HFFc6 (cell line): ENCODE results near the gene FAXC. TPM values are rescaled to one million over a fixed set of nuclear protein-coding genes. Genes with fewer than 3 reads are reported as not detected.

Experiments used
- DNase-seq: peaks from one replicate; pipeline ENCODE4 v3.0.0-alpha.2; 2018
- H3K27ac Mint-ChIP-seq: 2 replicates; pipeline ENCODE4 v1.8.0; 2020; ENCODE audit warnings: mild to moderate bottlenecking, mixed read lengths
- H3K27me3 Mint-ChIP-seq: 2 replicates; pipeline ENCODE4 v1.8.0; 2021; ENCODE audit warnings: mild to moderate bottlenecking, moderate library complexity, mixed read lengths; ENCODE audit not compliant: insufficient read depth
- H3K36me3 Mint-ChIP-seq: 2 replicates; pipeline ENCODE4 v1.8.0; 2021; ENCODE audit warnings: low read depth, mixed read lengths
- H3K4me1 Mint-ChIP-seq: 2 replicates; pipeline ENCODE4 v1.8.0; 2020; ENCODE audit warnings: low read depth, mixed read lengths
- H3K4me3 Mint-ChIP-seq: 2 replicates; pipeline ENCODE4 v1.8.0; 2020; ENCODE audit warnings: mild to moderate bottlenecking, moderate library complexity, mixed read lengths
- H3K9me3 Mint-ChIP-seq: 2 replicates; pipeline ENCODE4 v1.8.0; 2020; ENCODE audit warnings: mild to moderate bottlenecking, mixed read lengths
- total RNA-seq, 6 experiments: library from RNA; stranded (reverse); fragmentation: NEBNext Ultra II Directional; extraction: Animal tissue kit (Norgen Biotek cat#: 25700); gene quantifications; 2 replicates in 1 of 6; 3 replicates in 5 of 6; pipeline ENCODE4 v1.2.3, GENCODE V29; 2021
- TF ChIP-seq, protein P1 (sequence below): fragments of 200-600 bp; sonication (generic); IDR thresholded peaks from 2 replicates; pipeline ENCODE4 v1.5.0; 2021; ENCODE audit warnings: antibody characterized with exemption, mild to moderate bottlenecking

Gene FAXC
- total RNA-seq, 6 experiments from 2014 or later = 1.6 to 3.0 (median 1.9) TPM

DNA sequence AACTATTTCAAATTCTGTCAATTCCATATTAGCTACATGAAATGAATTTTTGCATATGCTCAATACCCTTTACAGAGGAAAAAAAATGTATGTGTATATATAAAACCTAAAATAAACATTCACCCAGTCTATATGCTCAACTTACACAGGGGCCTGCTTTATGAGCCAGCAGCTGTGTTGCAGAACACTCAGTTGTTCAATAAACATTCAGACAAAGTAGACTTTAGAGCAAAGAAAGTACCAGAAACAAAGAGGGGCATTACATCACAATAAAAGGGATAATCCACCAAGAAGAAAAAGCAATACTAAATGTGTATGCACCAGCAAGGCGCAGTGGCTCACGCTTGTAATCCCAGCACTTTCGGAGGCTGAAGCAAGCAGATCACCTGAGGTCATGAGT, 35.0 kb upstream of the FAXC start:
- Mint-ChIP-seq H3K36me3 (no peaks in the 10 kb centered on the region), H3K4me1 (no peaks in the 10 kb centered on the region), H3K4me3 (no peak overlapping the region), H3K9me3 (no peaks in the 10 kb centered on the region), H3K27ac (no peak overlapping the region), H3K27me3 (no peaks in the 10 kb centered on the region)
- TF ChIP-seq, protein P1, sequence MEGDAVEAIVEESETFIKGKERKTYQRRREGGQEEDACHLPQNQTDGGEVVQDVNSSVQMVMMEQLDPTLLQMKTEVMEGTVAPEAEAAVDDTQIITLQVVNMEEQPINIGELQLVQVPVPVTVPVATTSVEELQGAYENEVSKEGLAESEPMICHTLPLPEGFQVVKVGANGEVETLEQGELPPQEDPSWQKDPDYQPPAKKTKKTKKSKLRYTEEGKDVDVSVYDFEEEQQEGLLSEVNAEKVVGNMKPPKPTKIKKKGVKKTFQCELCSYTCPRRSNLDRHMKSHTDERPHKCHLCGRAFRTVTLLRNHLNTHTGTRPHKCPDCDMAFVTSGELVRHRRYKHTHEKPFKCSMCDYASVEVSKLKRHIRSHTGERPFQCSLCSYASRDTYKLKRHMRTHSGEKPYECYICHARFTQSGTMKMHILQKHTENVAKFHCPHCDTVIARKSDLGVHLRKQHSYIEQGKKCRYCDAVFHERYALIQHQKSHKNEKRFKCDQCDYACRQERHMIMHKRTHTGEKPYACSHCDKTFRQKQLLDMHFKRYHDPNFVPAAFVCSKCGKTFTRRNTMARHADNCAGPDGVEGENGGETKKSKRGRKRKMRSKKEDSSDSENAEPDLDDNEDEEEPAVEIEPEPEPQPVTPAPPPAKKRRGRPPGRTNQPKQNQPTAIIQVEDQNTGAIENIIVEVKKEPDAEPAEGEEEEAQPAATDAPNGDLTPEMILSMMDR = no peak
- no peak for DNase-seq

DNA sequence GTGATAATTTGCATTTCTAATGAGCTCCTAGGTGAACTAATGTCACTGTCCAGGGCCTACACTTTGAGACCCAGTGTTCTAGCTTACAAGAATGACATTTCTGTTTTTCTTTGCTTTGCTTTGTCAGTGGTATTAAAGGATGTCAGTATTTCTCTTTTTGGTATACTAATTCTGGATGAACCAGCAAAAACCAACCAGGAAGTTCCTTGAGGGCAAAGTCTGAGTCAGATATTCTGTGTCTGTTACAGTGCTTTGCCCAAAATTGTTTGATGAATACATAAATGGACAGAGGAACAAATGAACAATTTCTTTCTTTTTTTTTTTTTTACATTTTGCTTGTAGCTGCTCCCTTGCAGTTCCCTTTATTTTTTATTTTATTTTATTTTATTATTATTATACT, 29.2 kb upstream of the FAXC start:
- no peak for DNase-seq
- Mint-ChIP-seq H3K4me1 (no peaks in the 10 kb centered on the region), H3K9me3 (no peaks in the 10 kb centered on the region), H3K27ac (no peak overlapping the region), H3K4me3 (no peak overlapping the region), H3K36me3 (no peaks in the 10 kb centered on the region), H3K27me3 (no peaks in the 10 kb centered on the region)
- TF ChIP-seq, protein P1 = no peak

DNA sequence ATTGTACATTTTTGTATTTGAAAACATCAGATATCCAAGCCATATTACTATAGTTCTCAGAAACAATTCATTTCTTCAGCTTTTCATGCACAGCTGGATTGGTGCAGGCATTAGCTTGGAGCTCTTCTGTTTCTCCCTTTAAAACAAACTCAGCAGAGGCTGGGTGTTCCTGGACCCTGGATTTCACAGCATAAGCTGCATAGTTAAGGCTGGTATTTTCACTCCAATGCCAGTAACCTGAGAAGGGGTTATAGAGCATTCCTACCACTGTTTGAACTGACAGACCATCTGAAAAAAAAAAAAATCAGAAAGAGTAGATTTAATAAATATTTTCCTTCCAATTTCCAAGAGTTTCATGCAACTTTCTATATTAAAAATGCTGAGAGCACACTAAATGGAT, 20.1 kb upstream of the FAXC start:
- Mint-ChIP-seq H3K27me3 (no peaks in the 10 kb centered on the region), H3K36me3 (no peaks in the 10 kb centered on the region), H3K4me3 (no peak overlapping the region), H3K4me1 (peaks cover 6% of the 10 kb centered on the region; the same call in 1 of the 2 replicates), H3K27ac (no peak overlapping the region), H3K9me3 (no peaks in the 10 kb centered on the region)
- TF ChIP-seq, protein P1 = no peak
- DNase-seq = no peak

DNA sequence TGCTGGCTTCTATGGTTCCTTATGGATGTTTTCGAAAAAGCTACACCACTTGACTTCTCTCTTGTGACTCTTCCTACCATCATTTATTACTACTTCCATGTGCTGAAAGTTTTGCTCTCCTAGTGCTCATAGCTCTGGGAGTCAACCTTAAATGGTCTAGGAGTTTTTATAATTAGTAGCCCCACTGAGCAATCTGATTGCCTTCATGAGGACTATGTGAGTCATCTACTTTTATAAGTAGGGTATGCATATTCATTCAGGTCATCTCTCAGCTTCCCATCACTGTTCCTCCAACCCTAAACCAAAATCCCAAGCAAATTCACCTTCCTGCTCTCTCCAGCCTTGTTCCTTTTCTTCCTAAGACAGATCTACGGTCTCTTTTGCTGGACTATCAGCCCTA, 17.4 kb upstream of the FAXC start:
- no peak for DNase-seq

DNA sequence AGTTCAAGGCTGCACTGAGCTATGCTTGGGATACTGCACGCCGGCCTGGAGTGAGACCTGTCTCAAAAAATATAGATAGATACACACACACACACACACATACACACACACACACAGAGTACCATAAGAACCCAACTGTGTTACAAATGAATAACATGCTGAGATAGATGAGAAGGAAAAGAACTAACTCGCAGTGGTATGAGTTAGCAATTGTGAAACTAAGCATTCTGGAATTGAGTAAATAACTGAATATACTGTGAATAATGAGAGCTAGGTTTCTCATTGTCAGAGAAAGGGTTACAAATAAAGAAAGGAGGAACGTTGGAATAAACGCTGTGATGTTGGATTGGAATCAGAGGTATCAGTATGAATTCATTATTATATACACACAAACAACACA, 14.6 kb upstream of the FAXC start:
- TF ChIP-seq, protein P1 = no peak

More for the DNA sequence above, 17.4 kb upstream of the FAXC start:
- H3K9me3 Mint-ChIP-seq = no peaks in the 10 kb centered on the region
- peaks cover 6% of the 10 kb centered on the region; the same call in 1 of the 2 replicates for H3K4me1 Mint-ChIP-seq
- H3K27ac Mint-ChIP-seq = no peak overlapping the region
- H3K36me3 Mint-ChIP-seq = no peaks in the 10 kb centered on the region
- no peak overlapping the region for H3K4me3 Mint-ChIP-seq
- TF ChIP-seq, protein P1 = no peak
- no peaks in the 10 kb centered on the region for H3K27me3 Mint-ChIP-seq

More for the DNA sequence above, 14.6 kb upstream of the FAXC start:
- Mint-ChIP-seq H3K4me3 (no peak overlapping the region), H3K36me3 (no peaks in the 10 kb centered on the region), H3K9me3 (no peaks in the 10 kb centered on the region), H3K4me1 (peaks cover 6% of the 10 kb centered on the region; the same call in 1 of the 2 replicates), H3K27ac (no peak overlapping the region), H3K27me3 (peaks cover 6% of the 10 kb centered on the region)
- no peak for DNase-seq
